Ishikawa (cell line): ENCODE data around the gene POLR1A.

Experiments used
- FOXM1 ChIP-seq: IDR thresholded peaks from 2 replicates; pipeline ENCODE4 v1.6.1; 2012; ENCODE audit warnings: low read depth, borderline replicate concordance
- MAX ChIP-seq: IDR thresholded peaks from 2 replicates; pipeline ENCODE4 v1.6.1; 2012
- REST ChIP-seq: IDR thresholded peaks from 2 replicates; pipeline ENCODE4 v1.6.1; 2012; ENCODE audit warnings: low read depth, mild to moderate bottlenecking
- TAF1 ChIP-seq: IDR thresholded peaks from 2 replicates; pipeline ENCODE4 v1.6.1; 2012; ENCODE audit warnings: low read depth, mild to moderate bottlenecking
- YY1 ChIP-seq: IDR thresholded peaks from 2 replicates; pipeline ENCODE4 v1.6.1; 2012; ENCODE audit warnings: low read depth
- ZBTB7A ChIP-seq: IDR thresholded peaks from 2 replicates; pipeline ENCODE4 v1.6.1; 2012; ENCODE audit warnings: low read depth

- no peak for TF ChIP-seq YY1
- no peak for TF ChIP-seq TAF1
- no peak for TF ChIP-seq FOXM1
- TF ChIP-seq REST = no peak
- no peak for TF ChIP-seq MAX
- no peak for TF ChIP-seq ZBTB7A
These were observed 133.3 kb downstream of the POLR1A start for GRCh38 chr2:85972355-85972754.
